Measurements from ENCODE around the gene DCBLD1. TPM values are rescaled to one million over a fixed set of nuclear protein-coding genes. Genes with fewer than 3 reads are reported as not detected.
A peak's percentile ranks its signal among the peaks of the same experiment; 100 is the strongest.

The DCBLD1 gene
- total RNA-seq, 1 experiment from 2014 or later, result 39.3 TPM

DNA sequence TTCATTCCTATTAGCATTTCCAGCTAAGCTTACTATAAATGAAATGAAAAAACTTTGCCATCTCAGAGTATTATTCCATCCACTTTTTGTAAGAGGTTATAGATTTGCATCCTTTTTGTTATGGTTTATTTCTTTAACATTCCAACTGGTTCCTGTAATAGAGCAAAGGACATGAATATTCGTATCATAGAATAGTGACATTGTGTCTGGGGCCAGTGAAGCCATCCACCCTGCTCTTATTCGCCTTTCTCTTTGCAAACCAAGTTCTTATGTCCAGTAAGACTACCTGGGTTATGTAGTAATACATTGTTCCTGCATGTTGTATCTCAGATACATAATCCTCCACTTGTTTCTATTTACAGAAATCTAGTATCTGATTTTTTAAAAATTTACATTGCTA lies 43.1 kb downstream of the DCBLD1 start:
- DNase-seq (ENCODE audit: low read depth), result no peak

GRCh38 chr6:117530467-117531242 lies 48.2 kb downstream of the DCBLD1 start:
- no peak for DNase-seq (ENCODE audit: low read depth)

- DNase-seq (ENCODE audit: low read depth), result peak; percentile 85
Observed at GRCh38 chr6:117531346-117531745, 48.9 kb downstream of the DCBLD1 start.

- peak; percentile 40 for DNase-seq (ENCODE audit: low read depth)
Observed at GRCh38 chr6:117531809-117532725, 49.6 kb downstream of the DCBLD1 start.

DNA sequence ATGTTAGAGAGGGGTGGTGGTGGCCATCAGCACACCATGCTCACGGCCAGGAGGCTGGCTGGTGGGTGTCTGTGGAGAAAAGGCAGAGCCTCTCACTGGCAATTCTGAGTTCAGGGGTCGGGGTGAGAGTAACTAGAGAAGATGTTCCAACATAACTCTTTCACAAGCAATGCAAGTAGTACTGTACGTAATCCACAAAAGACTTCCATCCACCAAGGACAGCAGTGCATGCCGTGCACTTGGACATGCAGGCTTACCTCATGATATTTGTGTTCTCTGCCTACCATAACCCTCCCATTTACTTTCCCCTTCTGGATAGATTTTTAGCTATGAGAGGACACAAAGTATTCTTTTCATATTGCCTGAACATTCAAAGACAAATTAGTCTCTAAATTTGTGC lies 51.3 kb downstream of the DCBLD1 start:
- DNase-seq (ENCODE audit: low read depth), result no peak

DNA sequence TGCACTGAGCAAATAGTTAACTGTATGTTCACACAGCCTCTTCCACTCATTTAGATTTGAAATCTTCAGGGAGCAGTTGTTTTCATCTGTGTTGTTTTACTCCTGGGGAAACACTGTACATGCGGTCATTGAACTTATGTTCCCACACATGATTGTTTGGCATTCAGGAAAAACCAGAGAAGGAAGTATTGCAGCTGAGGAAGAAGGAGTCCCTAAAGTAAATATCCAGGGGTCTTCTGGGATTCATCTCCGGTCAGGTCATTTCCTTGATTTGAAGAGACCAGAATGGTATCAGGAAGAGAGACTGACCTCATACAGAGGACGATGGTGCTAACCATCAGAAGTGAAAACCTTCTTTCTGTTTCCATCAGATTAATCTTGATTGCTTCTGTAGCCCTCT lies 52.5 kb downstream of the DCBLD1 start:
- DNase-seq (ENCODE audit: low read depth), result no peak

DNA sequence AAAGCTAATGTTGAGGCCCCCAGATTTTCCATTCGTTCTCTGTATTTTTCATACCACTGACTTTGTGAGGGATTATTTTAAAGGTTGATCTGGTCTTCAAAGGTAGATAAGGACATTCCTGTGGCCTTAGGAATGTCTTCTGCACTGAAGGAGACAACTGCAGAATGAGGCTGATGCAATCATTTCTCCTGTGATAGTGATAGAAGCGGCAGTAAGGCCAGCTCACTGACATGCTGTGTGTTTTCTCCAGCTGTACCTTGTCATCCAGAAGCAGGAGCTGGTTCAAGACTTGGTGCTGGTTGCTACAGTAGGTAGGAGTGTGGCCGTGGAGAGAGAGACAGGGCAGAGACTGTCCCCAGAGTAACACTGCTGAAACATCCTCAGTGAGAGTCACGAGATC lies 53.8 kb downstream of the DCBLD1 start:
- no peak for DNase-seq (ENCODE audit: low read depth)

GRCh38 chr6:117538615-117539014 lies 56.1 kb downstream of the DCBLD1 start:
- peak; percentile 27 for DNase-seq (ENCODE audit: low read depth)

DNA sequence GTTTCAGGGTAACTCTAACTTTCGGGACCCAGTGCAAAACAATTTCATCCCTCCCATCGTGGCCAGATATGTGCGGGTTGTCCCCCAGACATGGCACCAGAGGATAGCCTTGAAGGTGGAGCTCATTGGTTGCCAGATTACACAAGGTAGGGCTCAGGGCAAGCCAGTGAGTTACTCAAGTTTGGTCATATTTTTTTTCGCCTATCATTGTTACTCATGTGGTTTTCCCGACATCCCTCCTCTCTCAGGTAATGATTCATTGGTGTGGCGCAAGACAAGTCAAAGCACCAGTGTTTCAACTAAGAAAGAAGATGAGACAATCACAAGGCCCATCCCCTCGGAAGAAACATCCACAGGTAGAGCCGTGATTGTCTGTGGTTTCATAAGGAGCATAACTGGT lies 58.2 kb downstream of the DCBLD1 start:
- no peak for DNase-seq (ENCODE audit: low read depth)

GRCh38 chr6:117542493-117542892 lies 60.0 kb downstream of the DCBLD1 start:
- DNase-seq (ENCODE audit: low read depth), result no peak

DNA sequence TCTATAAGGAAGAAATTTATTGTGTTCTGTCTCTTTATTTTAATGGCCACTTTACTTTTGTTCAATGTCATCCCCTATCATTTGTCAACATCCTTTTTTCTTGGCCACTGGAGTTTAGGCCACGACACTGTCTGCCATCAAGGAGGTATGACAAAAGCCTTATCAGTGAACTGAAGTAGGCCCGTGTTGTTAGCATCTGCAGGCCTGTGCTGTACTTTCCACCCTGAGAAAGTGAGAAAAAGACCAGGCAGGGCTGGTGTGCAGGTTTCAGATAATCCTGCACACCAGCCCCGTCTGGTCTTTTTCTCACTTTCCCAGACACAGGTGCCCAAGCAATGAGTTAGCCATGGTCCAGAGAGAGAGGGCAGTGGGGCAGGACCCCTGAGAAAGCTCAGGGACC lies 62.2 kb downstream of the DCBLD1 start:
- DNase-seq (ENCODE audit: low read depth), result no peak

DNA sequence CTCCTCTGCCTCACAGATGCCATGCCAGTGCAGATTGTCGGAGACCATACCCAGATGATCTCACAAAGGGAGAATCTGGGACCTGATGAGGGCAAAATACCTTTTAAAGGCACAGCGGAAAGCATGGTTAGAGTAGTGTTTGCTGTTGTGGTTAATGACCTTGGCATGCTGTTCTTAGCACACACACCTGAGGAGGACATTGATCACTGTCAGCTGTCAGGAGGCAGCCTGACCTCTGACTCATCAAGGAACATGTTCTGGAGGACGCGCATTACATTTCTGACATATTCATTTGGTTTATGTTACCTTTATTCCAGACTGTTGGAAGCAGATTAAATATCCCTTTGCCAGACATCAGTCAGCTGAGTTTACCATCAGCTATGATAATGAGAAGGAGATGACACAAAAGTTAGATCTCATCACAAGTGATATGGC lies 62.7 kb downstream of the DCBLD1 start:
- DNase-seq (ENCODE audit: low read depth), result peak; percentile 27

- no peak for DNase-seq (ENCODE audit: low read depth)
Observed at GRCh38 chr6:117546674-117547073, 64.2 kb downstream of the DCBLD1 start.

DNA sequence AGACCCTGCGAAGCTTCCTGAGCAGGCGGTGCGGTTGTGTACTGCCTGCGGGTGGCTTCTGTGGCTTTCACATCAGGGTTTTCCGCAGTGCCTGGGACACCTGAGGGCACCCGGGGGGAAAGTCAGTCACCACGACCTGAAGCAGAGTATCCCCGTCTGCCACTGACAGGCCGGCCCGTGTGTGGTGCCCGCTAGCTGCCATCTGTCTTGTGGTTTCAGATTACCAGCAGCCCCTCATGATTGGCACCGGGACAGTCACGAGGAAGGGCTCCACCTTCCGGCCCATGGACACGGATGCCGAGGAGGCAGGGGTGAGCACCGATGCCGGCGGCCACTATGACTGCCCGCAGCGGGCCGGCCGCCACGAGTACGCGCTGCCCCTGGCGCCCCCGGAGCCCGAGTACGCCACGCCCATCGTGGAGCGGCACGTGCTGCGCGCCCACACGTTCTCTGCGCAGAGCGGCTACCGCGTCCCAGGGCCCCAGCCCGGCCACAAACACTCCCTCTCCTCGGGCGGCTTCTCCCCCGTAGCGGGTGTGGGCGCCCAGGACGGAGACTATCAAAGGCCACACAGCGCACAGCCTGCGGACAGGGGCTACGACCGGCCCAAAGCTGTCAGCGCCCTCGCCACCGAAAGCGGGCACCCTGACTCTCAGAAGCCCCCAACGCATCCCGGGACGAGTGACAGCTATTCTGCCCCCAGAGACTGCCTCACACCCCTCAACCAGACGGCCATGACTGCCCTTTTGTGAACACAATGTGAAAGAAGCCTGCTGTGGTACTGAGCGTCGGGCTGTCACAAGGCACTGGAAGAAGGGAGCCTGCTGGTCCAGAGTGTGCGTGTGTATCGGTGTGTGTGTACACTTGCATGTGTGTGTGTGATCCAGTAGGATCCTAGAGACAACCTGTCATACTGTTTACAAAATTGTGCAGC lies 65.5 kb downstream of the DCBLD1 start:
- peak; percentile 86 for DNase-seq (ENCODE audit: low read depth)

- DNase-seq (ENCODE audit: low read depth), result peak; percentile 79
Observed at GRCh38 chr6:117548797-117549301, 66.4 kb downstream of the DCBLD1 start.

- DNase-seq (ENCODE audit: low read depth), result no peak
Observed at GRCh38 chr6:117549611-117550010, 67.1 kb downstream of the DCBLD1 start.

GRCh38 chr6:117550078-117550600 lies 67.7 kb downstream of the DCBLD1 start:
- no peak for DNase-seq (ENCODE audit: low read depth)

- no peak for DNase-seq (ENCODE audit: low read depth)
Observed at GRCh38 chr6:117550618-117551242, 68.3 kb downstream of the DCBLD1 start.

- DNase-seq (ENCODE audit: low read depth), result no peak
Observed at GRCh38 chr6:117552618-117553017, 70.1 kb downstream of the DCBLD1 start.

GRCh38 chr6:117553142-117553541 lies 70.7 kb downstream of the DCBLD1 start:
- DNase-seq (ENCODE audit: low read depth), result no peak
